Lung microvascular endothelial cell (primary cell): ENCODE results near the gene AADAT. TPM values are rescaled to one million over a fixed set of nuclear protein-coding genes. Genes with fewer than 3 reads are reported as not detected.

ENCODE experiments used
- DNase-seq, 2 donors: peaks; one replicate each; pipeline versions ENCODE4 v3.0.0 to v3.0.0-alpha.2; 2010; ENCODE audit warnings: low read depth in 2 of 2
- total RNA-seq: library from RNA; depleted of rRNA; stranded (reverse); fragments of >200 nt; gene quantifications from 2 replicates; pipeline ENCODE4 v1.2.1, GENCODE V29; 2014

Gene AADAT
- total RNA-seq, 1 donor from 2014 or later, result 0.79 TPM

GRCh38 chr4:170035231-170035630 lies 54.5 kb downstream of the AADAT start:
- DNase-seq, result no peak

DNA sequence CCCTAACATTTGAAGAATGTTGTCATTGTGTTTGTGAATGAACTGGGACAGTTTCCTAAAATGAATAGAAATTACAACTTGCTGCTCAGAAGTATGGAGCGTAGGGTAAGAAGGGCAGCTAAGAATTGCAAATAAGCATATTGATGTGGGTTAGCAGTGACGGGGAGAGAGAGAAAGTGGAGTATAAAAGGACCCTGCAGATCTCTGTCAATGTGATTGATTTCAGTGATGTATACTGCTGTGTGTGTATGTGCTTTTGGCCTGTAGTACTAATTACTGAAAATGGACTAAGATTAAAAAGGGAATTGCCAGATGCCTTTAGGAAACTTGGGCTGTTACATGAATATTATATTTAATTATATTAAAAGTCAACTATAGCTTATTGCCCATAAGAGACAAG lies 55.8 kb downstream of the AADAT start:
- DNase-seq, result no peak

- DNase-seq, result no peak
Measured at GRCh38 chr4:170030121-170030520, 59.6 kb downstream of the AADAT start.

- peak; percentile 97 to 98 for DNase-seq
Measured at GRCh38 chr4:170027181-170027829, 62.5 kb downstream of the AADAT start.

DNA sequence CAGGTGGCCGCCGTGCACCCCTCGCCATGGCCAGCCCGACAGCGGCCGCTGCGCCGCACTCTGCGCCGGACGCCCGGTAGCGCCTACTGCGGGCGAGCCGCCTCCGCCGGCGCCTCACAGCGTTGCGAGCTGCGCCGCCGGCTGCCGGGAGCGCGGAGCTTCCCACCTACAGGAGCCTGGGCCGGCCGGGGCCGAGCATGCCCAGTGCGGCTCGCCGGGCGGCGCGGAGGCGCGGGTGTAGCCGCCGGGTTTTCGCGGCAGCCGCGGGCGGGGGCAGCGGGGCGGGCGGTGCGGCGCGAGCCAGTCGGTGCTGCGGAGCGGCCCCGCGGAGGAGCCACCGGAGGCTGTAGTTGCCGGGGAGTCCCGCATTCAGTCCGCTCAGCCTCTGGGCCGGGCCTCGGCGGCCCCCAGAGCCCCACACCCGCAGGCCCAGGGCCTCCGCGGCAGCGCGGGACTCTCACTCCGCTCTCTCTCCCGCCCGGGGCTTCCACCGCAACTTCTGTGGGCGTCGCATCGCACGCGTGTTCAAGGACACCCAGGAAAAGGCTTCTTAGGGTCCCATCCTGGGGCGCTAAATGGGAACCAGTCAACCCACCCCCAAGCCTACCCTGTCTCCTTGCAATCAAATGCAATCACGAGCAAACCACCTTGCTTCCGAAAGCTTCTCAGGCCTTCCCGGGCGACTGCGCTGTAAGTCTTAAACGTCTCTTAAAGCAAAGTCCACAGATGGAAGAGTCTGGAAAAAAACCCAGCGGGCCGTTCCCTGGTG lies 63.3 kb downstream of the AADAT start, which contains the start of gene MFAP3L:
Gene MFAP3L, minus strand, starts transcription at position 143 of the 769 bp plus-strand sequence. CDS start 20,518 bp downstream, outside the sequence.
- DNase-seq, result peak; percentile 89 to 95

DNA sequence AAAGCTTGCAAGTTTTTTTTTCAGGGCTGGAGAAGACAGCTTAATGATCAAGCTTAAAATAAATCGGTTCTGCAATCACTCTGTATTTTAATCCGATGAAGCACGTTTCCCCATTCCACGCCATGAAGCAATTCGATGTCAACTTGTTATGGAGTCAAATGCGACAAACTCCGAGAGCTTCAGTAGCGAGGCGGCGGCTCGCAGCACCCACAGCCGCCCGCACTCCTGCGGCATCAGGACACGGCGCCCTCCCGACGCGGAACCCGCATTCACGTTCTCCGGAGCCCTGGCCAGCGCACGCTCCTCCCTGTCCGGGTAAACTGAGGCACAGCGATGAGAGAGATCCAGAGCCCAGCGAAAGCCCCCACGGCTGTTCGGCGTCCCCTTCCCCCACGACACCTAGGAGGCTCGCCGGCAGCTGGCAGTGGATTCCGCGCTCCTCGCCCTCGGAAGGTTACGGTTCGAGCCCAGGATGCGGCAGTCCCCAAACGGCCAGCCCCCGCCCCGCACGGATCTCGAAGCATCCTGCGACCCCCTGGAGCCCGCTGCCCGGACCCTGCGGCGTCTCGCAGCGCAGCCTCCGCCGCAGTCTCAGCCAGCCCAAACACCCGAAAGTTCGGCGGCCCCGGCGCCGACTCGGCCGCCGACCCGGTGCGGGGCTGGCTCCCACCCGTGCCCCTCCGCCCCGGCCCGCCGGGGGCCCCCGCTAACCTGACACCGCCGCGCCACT lies 64.1 kb downstream of the AADAT start:
- DNase-seq, result peak; percentile 2 to 39

DNA sequence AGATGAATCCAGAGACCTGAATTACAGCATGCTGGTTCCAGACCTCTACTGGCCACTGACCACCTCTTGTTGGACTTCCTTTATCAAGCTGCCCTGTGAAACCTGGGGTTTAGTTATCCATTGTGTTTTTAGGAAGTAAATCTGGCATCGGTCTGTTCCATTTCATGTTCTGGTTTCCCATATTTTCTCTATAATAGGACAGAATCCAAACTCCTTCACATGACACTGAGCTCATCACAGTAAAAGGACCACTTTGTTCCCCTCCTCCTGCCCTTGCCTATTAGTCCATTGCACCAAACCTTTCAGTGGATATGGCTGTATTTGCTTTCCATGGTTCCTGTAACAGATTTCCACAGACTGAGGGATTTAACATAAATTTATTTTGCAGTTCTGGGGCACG lies 67.5 kb downstream of the AADAT start:
- peak in 1 of 2 donors; percentile 88 for DNase-seq

DNA sequence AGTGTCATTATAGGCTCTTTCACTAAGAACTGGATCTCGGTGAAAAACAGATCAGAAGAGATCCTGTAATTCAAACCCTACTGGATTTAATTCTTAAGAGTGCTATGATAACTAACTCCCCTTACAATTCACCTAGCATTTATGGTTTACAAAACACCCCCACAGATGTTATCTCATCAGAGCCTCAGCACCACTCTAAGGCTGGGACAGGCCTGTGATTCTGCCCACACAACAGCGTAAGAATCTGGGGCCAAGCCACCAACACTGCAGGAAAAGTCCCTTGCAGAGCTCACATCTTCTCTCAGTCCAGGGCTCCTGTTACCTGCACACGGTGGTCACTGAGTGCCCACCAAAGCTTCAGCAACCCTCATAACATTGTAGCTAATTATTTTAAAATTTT lies 72.5 kb downstream of the AADAT start:
- no peak for DNase-seq

GRCh38 chr4:170015285-170015684 lies 74.5 kb downstream of the AADAT start:
- DNase-seq, result no peak

DNA sequence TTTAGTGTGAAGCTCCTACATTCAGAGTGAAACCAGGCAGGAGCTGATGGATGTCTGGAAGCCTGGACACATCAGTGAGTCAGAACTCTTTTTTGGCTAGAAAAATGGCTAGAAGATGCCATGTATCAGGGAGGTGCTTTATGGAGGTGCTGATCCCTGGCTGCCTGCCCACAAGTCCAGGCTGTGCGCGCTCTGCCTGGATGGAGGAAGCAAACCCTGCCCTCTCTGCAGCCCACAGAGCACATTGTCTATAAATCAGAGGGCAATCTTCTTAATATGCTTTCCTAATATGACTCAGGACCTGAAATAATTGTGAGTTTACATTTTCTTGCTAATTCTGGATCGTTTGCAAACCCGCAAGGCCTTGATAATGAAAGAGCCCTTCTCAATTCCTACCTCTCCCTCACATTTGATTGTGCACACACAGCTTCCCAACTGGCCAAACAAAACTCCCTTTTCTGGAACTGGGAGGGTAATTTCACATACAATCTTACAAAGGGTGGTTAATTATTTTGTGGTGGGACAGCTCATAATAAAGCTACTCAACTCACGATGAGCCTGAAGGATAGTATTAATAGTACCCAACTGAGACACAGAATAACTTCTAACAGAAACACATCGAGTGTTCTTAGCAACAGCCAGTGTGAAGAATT lies 75.3 kb downstream of the AADAT start:
- no peak for DNase-seq

DNA sequence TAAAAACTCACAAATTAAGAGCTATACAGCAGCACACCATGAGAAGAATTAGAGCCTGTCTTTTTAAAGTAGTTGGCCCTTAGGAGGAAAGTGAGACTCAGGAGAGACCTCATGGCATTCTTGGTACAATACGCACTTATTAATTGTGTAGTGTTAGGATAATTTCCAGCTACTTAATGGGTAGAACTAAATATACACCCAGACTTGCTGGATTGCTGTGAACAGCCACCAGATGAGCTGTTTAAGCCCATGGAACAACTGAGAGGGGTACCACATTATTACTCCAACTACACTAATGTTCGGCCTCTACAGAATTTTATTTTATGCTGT lies 77.2 kb downstream of the AADAT start:
- DNase-seq, result no peak

- DNase-seq, result peak in 1 of 2 donors; percentile 7
Measured at GRCh38 chr4:170011921-170012628, 77.7 kb downstream of the AADAT start.

Other genes with a start within 250 kb of the AADAT start
- gene MFAP3L, start 63.6 kb downstream of the AADAT start, total RNA-seq, result 5.4 and 34.1 TPM in 2 replicates